Measurements from ENCODE around the gene MCC. TPM values are rescaled to one million over a fixed set of nuclear protein-coding genes. Genes with fewer than 3 reads are reported as not detected.

Gene MCC
- total RNA-seq, 1 experiment from 2014 or later, result 7.6 TPM

GRCh38 chr5:113110117-113110516, 378.1 kb downstream of the MCC start:
- Histone ChIP-seq H3K9ac (ENCODE audit: extremely low read depth, insufficient read length, low read length) (no peak overlapping the region), H4K8ac (replicated peaks; ENCODE audit: insufficient read length, low read depth, low read length) (no peak overlapping the region), H3K4me2 (ENCODE audit: insufficient read depth, insufficient read length, low read length) (no peak overlapping the region), H2AFZ (ENCODE audit: low read length) (no peak overlapping the region), H3K4me1 (ENCODE audit: insufficient read depth, low read length) (no peaks in the 10 kb centered on the region), H3K23me2 (ENCODE audit: insufficient read length, low read depth, low read length, poor library complexity, severe bottlenecking) (no peaks in the 10 kb centered on the region), H2BK5ac (ENCODE audit: insufficient read length, low read length) (no peak overlapping the region), H4K20me1 (ENCODE audit: control insufficient read depth, insufficient read depth, insufficient read length) (no peaks in the 10 kb centered on the region), H4K5ac (ENCODE audit: insufficient read length, low read depth, low read length) (no peak overlapping the region), H3K56ac (ENCODE audit: insufficient read length, low read depth, low read length) (no peak overlapping the region), H2BK12ac (ENCODE audit: insufficient read length, low read depth, low read length) (no peak overlapping the region), H3T11ph (ENCODE audit: low read length) (no peak overlapping the region), H3K79me1 (ENCODE audit: insufficient read depth, low read depth, low read length, poor library complexity, severe bottlenecking) (no peaks in the 10 kb centered on the region), H2BK20ac (ENCODE audit: low read depth, low read length, poor library complexity, severe bottlenecking) (no peak overlapping the region), H3K27ac (ENCODE audit: insufficient read length, low read depth, low read length) (no peak overlapping the region), H3K14ac (ENCODE audit: insufficient read depth, low read length) (no peak overlapping the region), H3K4ac (ENCODE audit: low read depth, low read length) (no peak overlapping the region), H3K9me3 (ENCODE audit: control insufficient read depth, low read depth, low read length) (no peaks in the 10 kb centered on the region), H2BK15ac (ENCODE audit: low read depth, low read length) (no peak overlapping the region), H3K27me3 (ENCODE audit: insufficient read depth, low read length) (no peaks in the 10 kb centered on the region), H3K23ac (ENCODE audit: insufficient read length, low read depth, low read length) (no peak overlapping the region), H3K18ac (ENCODE audit: insufficient read length, low read depth, low read length) (no peak overlapping the region), H3K79me2 (ENCODE audit: insufficient read depth, low read length) (no peaks in the 10 kb centered on the region), H4K91ac (ENCODE audit: insufficient read length, low read depth, low read length) (no peak overlapping the region), H2AK5ac (ENCODE audit: insufficient read length, low read length) (no peak overlapping the region), H2BK120ac (ENCODE audit: low read depth, low read length, poor library complexity, severe bottlenecking) (no peak overlapping the region)
- WGBS (ENCODE audit: extremely low coverage, insufficient read length, low lambda C conversion rate), result no CpG with 5 or more reads among the region's 6 CpGs
- Mint-ChIP-seq H3K27me3 (ENCODE audit: low read depth) (no peaks in the 10 kb centered on the region), H3K4me1 (no peaks in the 10 kb centered on the region), H3K9me3 (peaks cover 8 to 14% of the 10 kb centered on the region in 2 experiments), H3K36me3 (ENCODE audit: insufficient read depth in 1 of 3, low read depth in 3 of 3) (peaks cover 10 to 18% (median 16%) of the 10 kb centered on the region in 3 experiments), H3K4me3 (no peak overlapping the region), H3K27ac (no peak overlapping the region; a peak in 1 of 7 replicates)
- TF ChIP-seq CTCF (conservative IDR thresholded peaks at IDR 0.05), result no peak
- no peak for DNase-seq

Measured in H9 (cell line).